Breast epithelium (tissue), 3 donors: Measurements from ENCODE around the gene ELP2.

Experiments
- POLR2A ChIP-seq: fragments of 450-650 bp; IDR thresholded peaks from one replicate; pipeline ENCODE4 v1.6.1; 2016; ENCODE audit warnings: antibody characterized with exemption, mild to moderate bottlenecking, moderate library complexity
- TF ChIP-seq, protein P1 (sequence below), 3 donors: fragments of 450-650 bp; IDR thresholded peaks; one replicate each; pipeline ENCODE4 v1.5.1; 2016 to 2017; ENCODE audit warnings: antibody characterized with exemption in 3 of 3, mild to moderate bottlenecking in 3 of 3, moderate library complexity in 3 of 3

DNA sequence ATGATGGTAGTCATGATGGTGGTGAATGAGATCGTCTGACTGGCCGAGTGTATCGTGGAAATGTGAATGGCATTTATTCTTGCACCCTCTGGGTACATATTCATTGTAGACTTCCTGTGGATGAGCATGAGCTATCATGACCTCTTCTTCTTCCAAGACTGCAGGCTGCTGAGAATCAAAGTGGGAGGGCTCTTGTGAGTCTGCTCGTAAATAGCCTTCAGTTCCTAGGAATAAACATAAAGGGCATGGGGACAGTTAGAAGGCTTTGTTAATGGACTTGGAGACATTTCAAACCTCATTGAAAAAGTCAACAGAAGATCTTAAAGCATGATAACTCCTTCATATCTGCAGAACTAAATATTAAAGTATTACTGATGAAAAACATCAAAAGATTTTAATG lies 15.4 kb upstream of the ELP2 start:
- TF ChIP-seq, protein P1, sequence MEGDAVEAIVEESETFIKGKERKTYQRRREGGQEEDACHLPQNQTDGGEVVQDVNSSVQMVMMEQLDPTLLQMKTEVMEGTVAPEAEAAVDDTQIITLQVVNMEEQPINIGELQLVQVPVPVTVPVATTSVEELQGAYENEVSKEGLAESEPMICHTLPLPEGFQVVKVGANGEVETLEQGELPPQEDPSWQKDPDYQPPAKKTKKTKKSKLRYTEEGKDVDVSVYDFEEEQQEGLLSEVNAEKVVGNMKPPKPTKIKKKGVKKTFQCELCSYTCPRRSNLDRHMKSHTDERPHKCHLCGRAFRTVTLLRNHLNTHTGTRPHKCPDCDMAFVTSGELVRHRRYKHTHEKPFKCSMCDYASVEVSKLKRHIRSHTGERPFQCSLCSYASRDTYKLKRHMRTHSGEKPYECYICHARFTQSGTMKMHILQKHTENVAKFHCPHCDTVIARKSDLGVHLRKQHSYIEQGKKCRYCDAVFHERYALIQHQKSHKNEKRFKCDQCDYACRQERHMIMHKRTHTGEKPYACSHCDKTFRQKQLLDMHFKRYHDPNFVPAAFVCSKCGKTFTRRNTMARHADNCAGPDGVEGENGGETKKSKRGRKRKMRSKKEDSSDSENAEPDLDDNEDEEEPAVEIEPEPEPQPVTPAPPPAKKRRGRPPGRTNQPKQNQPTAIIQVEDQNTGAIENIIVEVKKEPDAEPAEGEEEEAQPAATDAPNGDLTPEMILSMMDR (IDR thresholded peaks at IDR 0.05) = no peak
- no peak for TF ChIP-seq POLR2A
